ENCODE data around the gene KRT27. TPM values are rescaled to one million over a fixed set of nuclear protein-coding genes. Genes with fewer than 3 reads are reported as not detected.
A peak's percentile ranks its signal among the peaks of the same experiment; 100 is the strongest.

Gene KRT27
- total and polyA plus RNA-seq, 9 of the 15 experiments (the other 6 are each of a cell fraction or from before 2014, with no cell fraction given) = 0.10 TPM; not detected in 8

DNA sequence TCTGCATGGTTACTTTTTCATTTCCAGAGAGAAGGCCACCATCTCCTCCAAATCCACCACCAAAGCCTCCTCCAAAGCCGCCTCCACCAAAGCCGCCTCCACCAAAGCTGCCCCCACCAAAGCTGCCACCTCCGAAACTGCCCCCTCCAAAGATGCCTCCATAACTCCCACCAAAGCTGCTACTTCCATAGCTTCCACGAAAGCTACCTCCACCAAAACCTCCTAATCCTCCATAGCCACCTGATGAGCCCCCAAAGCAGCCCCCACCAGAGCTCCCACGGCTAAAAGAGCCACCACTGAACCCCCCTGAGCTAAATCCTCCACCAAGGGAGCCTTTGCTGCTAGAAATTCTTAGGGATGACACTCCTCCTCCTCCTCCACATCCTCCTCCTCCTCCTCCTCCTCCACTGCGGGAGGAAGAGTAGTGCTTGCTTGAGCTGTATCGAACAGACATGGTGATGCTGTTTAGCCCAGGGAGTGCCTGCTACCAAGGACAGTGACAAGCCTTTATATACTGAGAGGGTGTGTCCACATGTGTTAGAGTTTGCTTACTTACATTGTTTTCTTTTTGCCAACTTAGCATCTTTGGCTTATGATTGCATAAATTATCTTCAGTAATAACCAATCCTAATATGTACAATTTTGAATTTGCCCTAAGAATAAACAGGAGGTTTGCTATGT is 39.9 kb upstream of the KRT27 start, which contains the start of gene KRT10 (continued):
- TF ChIP-seq POLR2B (IDR thresholded peaks at IDR 0.05; ENCODE audit: low read depth, partially characterized antibody) (peak; percentile 20), ZNF586 (CRISPR knock-in tag; conservative IDR thresholded peaks at IDR 0.05) (no peak), MTF1 (CRISPR knock-in tag; IDR thresholded peaks at IDR 0.05; ENCODE audit: borderline replicate concordance) (no peak), XRCC3 (IDR thresholded peaks at IDR 0.05) (no peak), SIN3A (IDR thresholded peaks at IDR 0.05; ENCODE audit: borderline replicate concordance in 2 of 2, control insufficient read depth in 1 of 2, low read depth in 2 of 2, low read length in 2 of 2) (peak in 1 of 2 experiments; percentile 79; a peak in 1 of 4 replicates), KDM2B (CRISPR knock-in tag; IDR thresholded peaks at IDR 0.05) (no peak), FOXJ3 (CRISPR knock-in tag; IDR thresholded peaks at IDR 0.05) (no peak), ZNF696 (CRISPR knock-in tag; conservative IDR thresholded peaks at IDR 0.05) (no peak), SMC3 (conservative IDR thresholded peaks at IDR 0.05; ENCODE audit: insufficient read depth, low read depth, low read length) (no peak), HLTF (IDR thresholded peaks at IDR 0.05) (no peak), REST (IDR thresholded peaks at IDR 0.05; ENCODE audit: borderline replicate concordance) (peak; percentile 96), REST (CRISPR knock-in tag; IDR thresholded peaks at IDR 0.05; ENCODE audit: low read depth) (peak; percentile 72; the same call in 1 of the 2 replicates), ZNF707 (CRISPR knock-in tag; conservative IDR thresholded peaks at IDR 0.05) (no peak), MAFF (IDR thresholded peaks at IDR 0.05; ENCODE audit: low read length) (peak; percentile 57; the same call in 1 of the 2 replicates), RBM15 (IDR thresholded peaks at IDR 0.05; ENCODE audit: insufficient read depth, low read length) (no peak), ZNF717 (CRISPR knock-in tag; IDR thresholded peaks at IDR 0.05) (no peak), NFE2L1 (tag; IDR thresholded peaks at IDR 0.05; ENCODE audit: borderline replicate concordance, low read depth) (no peak)

Measured in K562 (cell line).